ENCODE data around the gene ZNRF2.
A peak's percentile ranks its signal among the peaks of the same experiment; 100 is the strongest.

ZNRF2 gene

DNA sequence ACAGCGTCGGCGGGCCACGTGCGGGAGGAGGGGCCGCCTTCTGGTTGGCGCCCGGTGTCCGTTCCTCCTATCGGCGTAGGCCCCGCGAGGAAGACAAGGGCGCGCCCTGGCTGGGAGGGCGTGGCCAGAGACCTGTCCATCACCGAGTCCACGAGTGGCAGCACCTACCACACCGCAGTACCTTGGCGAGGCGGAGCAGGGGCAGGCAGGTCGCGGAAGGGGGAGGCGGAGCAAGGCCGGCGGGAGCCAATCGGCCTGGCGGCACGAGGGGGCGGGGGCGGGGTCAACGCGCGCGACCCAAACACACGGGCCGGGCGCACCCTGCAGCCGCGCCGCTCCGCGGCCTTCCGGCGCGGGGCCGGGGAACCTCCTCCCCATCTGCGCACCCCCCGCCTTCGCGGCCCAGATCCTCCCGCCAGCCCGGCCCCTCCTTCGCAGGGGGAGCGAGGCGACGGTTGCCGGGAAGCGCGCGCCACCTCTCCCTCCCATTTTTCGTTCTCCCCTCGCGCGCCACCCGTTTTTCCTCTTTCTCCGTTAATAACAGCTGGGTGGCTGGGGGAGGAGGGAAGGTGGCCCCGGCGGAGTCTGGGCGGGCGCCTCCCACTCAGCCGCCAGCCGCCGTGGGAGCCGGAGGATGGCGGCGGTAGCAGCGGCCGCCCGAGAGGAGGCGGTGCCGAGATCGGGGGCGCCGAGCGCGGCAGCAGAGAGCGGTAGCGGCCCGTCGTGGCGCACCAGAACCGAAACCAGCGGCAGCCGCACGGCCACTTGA is at the start of gene ZNRF2:
Gene ZNRF2 (plus strand): TSS at position 300 of the 769 bp plus-strand sequence. CDS start 761 bp downstream, outside the sequence.
- DNase-seq (ENCODE audit: low spot score) = peak; percentile 97

DNA sequence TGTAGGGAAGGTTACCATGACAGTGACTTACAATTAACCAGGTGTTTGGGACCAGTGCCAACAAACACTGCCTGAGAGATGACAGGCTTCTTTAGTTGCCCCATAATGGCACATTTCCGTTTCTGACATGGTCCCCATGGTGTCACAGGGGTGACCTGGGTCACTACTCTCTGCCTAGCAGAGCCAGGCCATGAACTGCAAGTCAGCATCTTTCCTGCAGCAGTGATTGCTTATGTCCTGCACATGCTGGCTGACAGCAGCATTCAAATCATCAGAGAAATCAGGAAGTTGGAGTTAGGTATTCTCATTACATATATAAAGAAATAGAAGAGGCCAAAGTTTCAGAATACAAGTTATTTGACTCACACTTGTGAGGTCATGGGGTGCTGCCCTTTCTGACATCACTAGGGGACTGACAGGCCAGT is 47.1 kb upstream of the ZNRF2 start:
- DNase-seq (ENCODE audit: low spot score) = no peak

DNA sequence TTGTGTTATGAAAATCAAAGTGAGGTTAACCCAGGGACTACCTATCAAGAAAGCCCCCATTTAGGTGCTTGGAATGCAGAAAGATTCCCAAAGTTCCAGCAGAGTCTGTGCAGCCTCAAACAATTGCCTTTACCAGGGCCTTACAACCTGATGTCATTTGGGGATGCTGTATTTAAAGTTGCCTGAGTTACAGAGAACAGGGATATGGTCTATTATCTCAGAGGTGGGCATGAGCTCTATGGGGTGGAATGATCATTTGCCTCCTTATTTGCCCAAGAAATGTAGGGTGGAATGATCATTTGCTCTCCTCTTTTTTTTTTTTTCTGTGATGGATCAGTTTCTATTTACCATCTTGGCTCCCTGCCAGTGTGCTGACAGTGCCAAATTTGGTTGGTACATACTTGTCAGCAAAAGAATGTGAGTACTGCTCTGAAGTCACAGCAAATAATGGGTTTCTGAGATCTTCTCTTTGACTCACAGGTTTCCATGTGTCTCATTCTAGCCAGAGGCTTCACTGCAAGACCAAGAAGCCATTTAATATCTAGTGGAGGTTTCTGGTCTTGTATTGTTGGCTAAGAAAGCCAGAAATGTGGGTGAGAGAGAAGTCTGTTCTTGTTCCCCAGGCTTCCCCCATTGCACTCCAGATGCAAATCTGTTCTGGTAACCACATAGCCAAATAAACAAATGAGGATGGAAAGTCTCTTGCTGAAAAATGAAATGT is 45.5 kb upstream of the ZNRF2 start:
- DNase-seq (ENCODE audit: low spot score) = peak; percentile 60

DNA sequence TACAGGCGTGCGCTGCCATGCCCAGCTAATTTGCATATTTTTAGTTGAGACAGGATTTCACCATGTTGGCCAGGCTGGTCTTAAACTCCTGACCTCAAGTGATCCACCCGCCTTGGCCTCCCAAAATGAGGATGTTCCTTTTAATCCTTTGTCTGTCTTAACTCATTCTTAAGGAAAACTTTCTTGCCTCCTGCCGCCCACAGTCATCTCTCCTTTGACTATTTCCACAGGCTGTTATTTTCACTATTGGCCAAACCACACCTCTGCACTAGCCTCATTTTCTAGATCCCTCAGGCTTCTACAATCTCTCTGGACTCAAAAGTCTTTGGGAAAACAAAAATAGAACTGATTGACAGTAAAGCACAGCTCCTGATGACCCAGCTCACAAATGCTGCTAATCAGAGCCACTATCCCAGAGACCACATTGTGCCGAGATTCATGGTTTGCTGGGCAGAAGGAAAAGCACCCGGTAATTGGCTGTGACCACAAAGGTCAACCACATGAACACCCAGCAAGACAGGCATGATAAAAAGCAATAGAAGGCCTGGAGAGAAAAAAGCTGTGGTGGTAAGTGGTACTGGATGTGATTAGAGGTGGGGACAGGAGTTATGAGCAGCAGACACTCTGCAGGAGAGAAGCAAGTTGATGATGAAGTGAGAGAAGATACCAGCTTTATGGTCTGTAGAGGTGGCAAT is 44.1 kb upstream of the ZNRF2 start:
- no peak for DNase-seq (ENCODE audit: low spot score)

DNA sequence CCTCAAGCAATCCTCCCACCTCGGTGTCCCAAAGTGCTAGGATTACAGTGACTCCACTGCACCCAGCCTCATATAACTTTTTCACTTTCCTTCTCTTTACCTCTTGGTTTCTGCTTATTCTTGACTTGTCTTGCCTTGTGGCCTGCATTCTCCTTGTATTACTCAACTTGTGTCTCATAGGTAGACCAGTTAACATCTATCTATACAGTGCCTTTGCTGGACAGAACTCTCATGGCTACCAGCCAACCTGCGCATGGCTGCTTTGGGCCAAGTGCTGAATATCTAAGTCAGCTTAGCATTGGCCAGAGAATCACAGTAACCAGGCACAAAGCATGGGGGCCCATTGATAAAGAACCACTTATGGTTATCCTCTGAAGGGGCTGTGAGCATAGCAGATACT is 42.6 kb upstream of the ZNRF2 start:
- no peak for DNase-seq (ENCODE audit: low spot score)

DNA sequence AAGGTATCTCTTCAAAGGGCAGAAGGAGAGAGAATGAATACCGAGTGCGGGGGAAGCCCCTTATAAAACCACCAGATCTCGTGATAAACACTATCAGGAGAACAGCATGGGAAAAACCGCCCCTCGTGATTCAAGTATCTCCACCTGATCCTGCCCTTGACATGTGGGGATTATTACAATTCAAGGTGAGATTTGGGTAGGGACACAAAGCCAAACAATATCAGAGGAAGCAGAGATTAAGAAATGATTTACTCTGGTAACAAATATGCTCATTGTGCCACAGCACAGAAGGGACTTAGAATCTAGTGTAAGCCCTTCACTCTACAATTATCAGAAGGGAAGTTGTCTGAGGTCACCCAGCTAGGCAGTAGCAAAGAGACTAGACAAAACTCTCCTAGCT is 40.1 kb upstream of the ZNRF2 start:
- DNase-seq (ENCODE audit: low spot score) = no peak

DNA sequence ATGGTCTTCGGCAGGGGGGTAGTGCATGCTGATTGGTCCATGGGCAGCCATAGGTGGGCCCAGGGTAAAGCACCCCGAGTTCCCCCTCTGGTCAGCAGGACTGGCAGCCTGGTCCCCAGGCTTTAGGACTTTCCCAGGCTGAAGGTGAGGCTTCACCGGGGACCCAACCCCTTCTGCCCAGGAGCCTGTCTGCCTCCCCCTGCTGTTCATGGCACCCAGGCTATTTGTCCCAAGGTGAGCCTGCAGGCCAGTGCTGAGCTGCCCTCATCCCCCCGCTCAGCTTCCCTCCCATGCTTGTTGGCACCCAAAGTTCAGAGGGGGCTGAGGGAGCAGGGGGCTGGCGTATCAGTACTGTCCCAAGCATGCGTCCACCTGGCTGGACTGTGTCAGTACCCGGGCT is 38.5 kb upstream of the ZNRF2 start:
- no peak for DNase-seq (ENCODE audit: low spot score)

DNA sequence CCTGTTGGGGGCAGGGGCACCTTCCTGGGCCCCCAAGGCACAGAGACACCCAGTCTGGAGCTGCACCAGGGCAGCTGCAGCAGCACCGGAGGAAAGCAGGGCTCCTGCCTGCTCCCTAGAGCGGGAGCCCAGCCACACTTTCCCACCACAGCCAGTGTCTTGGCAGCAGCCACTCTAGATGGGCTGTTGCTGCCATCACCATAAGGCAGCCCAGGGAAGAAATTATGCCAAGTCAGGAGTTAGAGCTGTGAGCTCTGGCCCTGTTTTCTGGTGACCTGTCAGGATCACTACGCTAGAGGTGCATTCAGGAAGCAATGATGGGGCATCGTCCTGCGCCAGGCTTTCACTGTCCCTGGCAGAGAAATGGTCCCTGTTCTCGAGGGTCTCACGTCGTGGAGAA is 38.0 kb upstream of the ZNRF2 start:
- no peak for DNase-seq (ENCODE audit: low spot score)

DNA sequence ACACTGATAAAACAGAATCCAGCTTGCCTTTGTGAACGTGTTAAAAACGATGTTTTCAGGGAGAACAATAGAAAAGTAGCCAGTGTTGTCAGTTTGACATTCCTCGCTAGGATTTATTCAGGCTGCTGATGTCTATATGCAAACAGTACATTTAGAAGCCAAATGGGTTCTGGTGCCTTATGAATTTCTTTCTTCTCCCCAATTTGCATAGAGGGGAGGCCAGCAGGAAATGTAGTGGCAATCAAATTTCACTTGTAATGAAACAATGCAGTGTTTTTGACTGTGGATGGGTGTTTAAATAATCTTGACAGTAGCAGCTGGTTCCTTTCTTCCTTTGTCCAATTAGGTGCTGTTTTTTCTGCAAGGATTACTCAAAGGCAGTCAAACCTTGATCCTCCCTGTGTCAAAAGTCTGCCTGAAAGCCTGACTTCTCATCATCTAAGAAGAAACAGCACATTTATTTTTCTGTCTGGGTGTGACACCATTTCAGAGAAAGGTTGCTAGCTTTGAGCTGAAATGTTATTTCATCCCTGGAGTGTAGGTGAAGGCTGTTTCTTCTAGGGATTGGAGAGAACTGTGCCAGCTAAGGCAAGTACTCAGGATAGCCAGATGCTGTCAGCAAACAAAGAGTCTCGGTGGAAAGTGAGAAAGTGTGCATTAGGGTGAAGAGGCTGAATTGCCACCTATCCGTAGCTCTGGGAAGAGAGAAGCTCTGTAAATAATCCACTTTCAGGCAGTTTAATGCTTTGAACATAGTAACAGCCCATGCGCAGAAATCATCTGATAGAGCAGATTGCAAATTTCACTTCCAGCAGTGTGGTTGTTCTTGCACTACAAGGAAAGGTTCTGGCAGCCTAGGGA is 36.6 kb upstream of the ZNRF2 start:
- no peak for DNase-seq (ENCODE audit: low spot score)

DNA sequence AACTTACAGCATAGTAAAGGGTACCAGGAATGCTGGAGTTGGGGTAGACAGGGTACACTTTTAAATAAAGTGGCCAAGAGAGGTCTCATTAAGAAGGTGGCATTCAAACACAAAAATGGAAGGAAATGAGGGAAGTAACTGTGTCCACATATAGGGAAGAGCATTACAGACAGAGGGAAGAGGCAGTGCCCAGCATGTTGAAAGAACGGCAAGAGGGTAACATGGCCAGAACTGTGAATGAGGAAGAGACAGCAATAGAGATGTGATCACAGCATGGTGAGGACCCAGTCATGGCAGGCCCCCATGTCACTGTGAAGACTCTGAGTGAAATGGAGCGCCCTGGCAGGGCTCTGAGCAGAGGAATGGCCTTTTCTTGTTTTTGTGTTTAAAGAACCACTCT is 35.1 kb upstream of the ZNRF2 start:
- no peak for DNase-seq (ENCODE audit: low spot score)

DNA sequence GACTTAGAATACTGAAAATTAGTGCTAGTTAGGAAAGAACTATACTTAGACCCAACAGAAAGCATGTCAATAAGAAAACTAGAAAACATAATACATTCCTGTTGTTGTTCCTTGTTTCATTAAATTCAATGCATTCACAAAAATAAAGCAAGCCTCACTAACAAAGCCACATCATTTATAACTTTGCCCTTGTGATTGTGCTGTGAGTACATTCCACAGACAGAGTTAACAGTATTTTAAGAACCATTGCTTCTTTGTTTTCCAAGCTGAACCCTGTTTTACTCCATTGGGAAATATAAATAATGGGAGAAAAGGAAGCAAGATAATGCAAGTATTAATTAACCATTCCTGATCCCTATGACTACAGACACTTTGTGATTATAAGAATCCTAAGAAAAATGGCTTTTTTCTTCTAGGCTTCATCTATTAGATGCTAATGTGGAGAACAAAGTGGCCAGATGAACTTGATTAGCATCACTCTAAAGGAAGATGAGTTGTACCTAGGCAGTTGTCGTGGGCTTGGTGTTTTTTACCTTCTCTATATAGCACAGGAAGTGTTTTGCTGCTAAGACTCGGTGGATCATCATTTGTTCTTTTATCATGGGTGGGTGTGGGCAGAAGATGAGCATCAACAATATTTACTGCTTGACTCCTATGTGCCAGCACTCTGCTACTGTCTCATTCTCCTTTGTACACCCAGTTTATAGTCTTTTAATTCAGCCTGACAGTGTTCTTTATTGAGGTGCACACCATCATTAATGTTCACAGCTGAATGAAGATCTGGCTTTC is 34.2 kb upstream of the ZNRF2 start:
- DNase-seq (ENCODE audit: low spot score) = no peak

DNA sequence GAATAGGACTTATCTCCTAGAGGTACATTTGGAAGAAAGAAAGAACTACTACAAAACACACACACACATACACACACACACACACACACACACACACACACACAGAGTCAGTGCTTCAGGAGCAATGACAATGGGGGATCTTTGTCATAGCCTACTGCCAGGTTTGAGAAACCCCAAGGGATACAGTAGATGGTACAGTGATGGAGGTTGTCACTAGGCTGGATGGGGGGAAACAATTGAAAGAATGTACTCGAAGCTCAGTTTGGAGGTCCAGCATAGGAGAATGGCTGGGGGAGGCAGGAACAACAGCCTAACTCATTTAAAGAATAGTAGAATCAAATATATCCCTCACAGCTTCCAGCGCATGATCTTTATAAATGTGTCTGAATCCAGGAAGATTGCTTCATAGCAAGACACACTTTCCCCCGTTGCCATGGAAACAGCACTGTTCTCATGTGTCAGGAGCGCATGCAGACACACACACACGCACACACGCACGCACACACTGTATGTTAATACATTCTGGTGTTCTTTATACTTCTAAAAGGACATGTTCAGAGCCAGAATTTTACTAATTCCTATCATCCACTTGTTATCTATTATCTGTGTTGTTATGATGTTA is 32.6 kb upstream of the ZNRF2 start:
- no peak for DNase-seq (ENCODE audit: low spot score)

DNA sequence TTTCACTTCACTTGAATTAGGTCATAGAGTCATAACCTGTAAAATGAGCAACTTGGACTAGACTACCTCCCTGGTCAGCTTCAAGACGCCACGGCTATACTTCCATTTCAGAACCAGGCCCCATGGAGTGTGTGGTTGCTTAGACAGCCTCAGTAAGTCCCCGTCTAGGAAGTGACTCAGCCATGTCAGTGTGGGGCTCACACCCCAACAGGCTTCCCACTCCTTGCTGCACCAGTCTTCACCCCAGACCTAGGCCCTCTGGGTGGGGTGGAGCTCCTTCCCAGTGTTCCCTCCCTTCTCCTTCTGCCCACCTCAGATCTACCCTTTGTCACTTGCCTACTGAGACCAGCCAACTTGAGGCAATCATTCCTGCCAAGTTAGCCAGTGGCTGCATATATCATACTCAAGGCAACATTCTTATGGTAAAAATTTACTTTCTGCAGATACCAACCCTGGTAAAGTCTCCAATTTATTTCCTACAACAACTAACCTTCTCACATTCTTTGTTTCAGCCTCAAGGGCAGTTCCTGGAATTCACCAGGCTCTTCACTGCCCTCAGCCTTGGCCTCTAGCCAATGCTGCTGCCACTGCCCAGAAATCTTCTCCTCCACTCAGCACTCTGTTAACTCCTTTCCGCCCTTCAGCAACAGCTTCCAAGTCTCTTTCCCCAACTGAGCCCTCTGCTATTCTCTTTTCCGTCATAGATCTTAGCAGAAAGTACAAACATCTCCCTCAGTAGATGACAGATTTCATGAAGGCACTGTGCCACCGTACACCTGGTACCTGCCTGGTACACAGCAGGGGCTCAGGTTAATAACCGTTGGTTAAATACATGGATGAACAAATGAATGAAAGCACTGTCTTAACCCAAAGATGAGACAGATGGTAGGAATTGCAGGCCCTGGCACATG is 31.3 kb upstream of the ZNRF2 start:
- DNase-seq (ENCODE audit: low spot score) = no peak

DNA sequence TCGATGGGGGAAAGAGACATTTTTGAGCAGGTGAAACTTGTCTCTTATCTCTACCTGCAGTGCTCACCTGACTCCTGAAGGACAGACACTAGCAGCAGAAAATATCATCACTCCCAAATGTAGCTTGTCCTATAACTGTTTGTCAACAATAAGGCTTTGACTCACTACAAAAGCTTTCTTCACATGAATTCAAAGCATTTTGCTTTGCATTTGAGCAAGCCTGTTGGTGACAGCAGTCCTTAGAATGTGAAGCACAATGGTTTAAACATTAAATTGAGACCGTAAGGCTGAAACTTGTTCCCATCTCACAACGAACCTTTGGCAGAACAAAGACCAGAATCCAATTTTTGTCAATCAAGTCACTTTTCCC is 30.6 kb upstream of the ZNRF2 start:
- no peak for DNase-seq (ENCODE audit: low spot score)

DNA sequence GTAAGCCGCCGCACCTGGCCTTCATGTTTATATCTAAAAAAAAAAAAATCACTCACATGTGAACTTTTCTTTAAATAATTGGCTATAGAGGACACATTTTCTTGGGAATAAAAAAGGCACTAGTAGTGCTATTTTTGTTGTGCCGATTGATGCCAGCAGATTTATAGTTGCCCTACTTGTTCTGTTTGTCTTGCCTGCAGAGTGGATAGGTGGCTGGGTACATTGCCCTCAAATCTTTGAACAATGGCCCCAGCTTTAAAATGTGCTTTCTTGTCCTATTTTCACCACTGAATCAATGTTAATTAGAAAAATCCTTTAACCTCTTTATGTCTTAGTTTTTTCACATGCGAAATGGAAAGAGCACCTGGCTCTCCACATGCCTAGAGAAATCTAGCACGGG is 30.1 kb upstream of the ZNRF2 start:
- DNase-seq (ENCODE audit: low spot score) = no peak

DNA sequence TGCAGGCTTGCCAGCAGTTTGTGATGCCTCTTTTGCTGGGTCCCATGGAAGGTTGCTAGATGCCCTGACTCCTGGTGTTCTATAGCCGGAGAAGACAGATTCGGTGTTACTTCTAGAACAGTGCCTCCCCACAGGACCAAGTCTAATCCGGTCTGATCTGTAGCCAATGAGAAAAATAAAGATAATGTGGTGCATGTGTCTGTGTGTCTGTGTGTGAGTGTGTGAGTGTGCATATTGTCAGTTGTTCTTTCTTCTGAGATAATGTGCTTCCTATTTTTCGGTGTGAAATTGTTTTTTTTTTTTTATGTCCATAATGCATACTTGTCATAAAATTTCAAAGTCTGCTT is 29.7 kb upstream of the ZNRF2 start:
- DNase-seq (ENCODE audit: low spot score) = no peak

DNA sequence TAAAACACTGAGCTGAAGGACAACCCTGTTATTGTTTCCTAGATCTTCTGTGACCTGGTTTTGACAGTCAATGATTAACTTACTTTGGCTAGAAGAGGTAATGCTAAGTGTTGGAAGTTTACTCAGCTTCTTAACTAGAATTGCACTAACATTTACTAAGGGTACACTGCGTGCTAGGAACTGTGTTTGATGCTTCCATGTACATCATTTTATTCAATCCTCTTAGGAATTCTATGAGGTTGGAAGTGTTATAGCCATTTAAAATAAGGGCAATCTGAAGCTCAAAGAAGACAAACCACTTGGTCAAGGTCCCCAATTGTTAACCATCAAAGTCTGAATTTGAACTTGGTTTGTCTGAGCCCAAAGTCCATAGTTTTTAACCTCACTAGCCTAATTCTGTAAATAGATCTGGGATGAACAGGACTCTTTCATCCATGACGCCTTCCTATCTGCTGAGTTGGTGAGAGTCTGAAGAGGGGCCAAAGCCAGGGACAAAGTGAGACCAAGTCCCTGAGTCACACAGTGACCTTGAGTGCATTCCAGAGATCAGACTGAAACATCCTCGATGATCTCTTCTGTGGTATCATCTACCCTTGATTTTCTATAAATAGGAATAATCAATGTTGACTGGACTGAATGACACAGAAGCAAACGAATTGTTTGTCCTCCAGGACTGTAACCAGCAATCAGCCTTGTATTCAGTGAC is 29.2 kb upstream of the ZNRF2 start:
- DNase-seq (ENCODE audit: low spot score) = no peak

DNA sequence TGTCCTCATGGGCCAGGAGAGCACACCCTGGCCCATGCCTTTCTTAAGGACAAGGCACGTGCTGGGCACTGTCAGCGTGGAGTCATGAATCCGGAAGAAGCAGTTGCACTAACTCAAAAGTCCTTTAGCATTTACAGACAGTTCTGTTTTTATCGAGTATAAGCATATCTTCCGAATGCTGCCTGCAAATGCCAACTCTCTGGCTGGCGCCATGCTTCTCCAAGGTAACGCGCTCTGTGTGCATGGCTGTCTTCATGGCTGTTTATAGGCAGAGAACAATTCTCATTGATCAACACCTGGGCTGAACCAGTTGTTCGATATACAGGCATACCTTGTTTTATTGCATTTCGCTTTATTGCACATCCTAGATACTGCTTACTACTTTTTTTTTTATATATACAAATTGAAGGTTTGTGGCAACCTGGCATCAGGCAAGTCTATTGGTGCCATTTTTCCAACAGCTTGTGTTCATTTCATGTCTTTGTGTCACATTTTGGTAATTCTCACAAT is 28.0 kb upstream of the ZNRF2 start:
- no peak for DNase-seq (ENCODE audit: low spot score)

DNA sequence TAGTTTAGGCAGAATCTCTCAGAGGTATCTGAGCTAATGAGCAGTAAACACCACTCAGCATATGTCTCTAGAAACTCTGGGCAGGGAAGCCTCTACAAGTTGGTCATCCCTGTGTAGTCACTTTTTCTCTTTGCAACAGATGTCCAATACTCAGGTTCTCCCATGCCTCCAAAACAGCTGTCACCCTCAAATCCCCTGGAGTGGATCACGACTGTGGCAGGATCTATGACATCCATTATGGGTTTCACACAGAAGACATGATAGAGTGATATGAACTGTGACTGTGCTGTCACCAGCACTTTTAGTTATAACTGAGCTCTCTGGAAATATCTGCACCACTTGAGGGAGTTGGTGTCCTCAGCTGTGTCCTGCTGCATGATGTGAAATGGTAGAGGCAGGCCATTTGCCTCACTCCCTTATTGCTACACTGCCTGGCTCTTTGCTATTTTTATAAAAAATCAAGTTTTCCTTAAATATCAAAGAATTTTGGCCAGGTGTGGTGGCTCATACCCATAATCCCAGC is 24.1 kb upstream of the ZNRF2 start:
- DNase-seq (ENCODE audit: low spot score) = no peak

Measured in hematopoietic multipotent progenitor cell treated with erythropoietin and hydrocortisone succinate and interleukin-3 and kit ligand, for 17 days (in vitro differentiated cells).